Activated CD4-positive, CD25-positive, alpha-beta regulatory T cell treated with anti-CD3 and anti-CD28 coated beads, Interleukin-2, amount 50 U/mL, for 72 hours (primary cell): ENCODE results near the gene ZSWIM6.
"Not testable (repeated sequence)": the region's sequence is repeated elsewhere in the genome, so short reads cannot be mapped to it uniquely, and the experiment has no call there.

ENCODE experiments used
- DNase-seq: peaks from one replicate; pipeline ENCODE4 v3.0.0; 2021

Gene ZSWIM6

GRCh38 chr5:61410811-61411210 is 78.8 kb downstream of the ZSWIM6 start:
- no peak for DNase-seq

- no peak for DNase-seq
These were observed 80.3 kb downstream of the ZSWIM6 start for GRCh38 chr5:61412361-61412760.

- DNase-seq, result not testable (repeated sequence)
These were observed 81.1 kb downstream of the ZSWIM6 start for GRCh38 chr5:61413205-61413604.

GRCh38 chr5:61414806-61415205 is 82.7 kb downstream of the ZSWIM6 start:
- DNase-seq, result no peak

- DNase-seq, result no peak
These were observed 84.0 kb downstream of the ZSWIM6 start for GRCh38 chr5:61416010-61416409.

GRCh38 chr5:61416420-61416819 is 84.4 kb downstream of the ZSWIM6 start:
- DNase-seq, result no peak

GRCh38 chr5:61417340-61417739 is 85.3 kb downstream of the ZSWIM6 start:
- no peak for DNase-seq

- no peak for DNase-seq
These were observed 85.8 kb downstream of the ZSWIM6 start for GRCh38 chr5:61417851-61418250.

- no peak for DNase-seq
These were observed 87.0 kb downstream of the ZSWIM6 start for GRCh38 chr5:61419106-61419505.

GRCh38 chr5:61420016-61420415 is 88.0 kb downstream of the ZSWIM6 start:
- no peak for DNase-seq

- DNase-seq, result not testable (repeated sequence)
These were observed 89.2 kb downstream of the ZSWIM6 start for GRCh38 chr5:61421262-61421661.

GRCh38 chr5:61423487-61424145 is 91.6 kb downstream of the ZSWIM6 start:
- no peak for DNase-seq

GRCh38 chr5:61425918-61426317 is 93.9 kb downstream of the ZSWIM6 start:
- no peak for DNase-seq

- no peak for DNase-seq
These were observed 97.8 kb downstream of the ZSWIM6 start for GRCh38 chr5:61429906-61430305.

GRCh38 chr5:61431923-61432620 is 100.0 kb downstream of the ZSWIM6 start:
- DNase-seq, result no peak

- no peak for DNase-seq
These were observed 103.3 kb downstream of the ZSWIM6 start for GRCh38 chr5:61435368-61435767.

GRCh38 chr5:61438298-61438970 is 106.4 kb downstream of the ZSWIM6 start:
- no peak for DNase-seq

- no peak for DNase-seq
These were observed 108.0 kb downstream of the ZSWIM6 start for GRCh38 chr5:61440086-61440485.

GRCh38 chr5:61440596-61440995 is 108.5 kb downstream of the ZSWIM6 start:
- no peak for DNase-seq

GRCh38 chr5:61441742-61442141 is 109.7 kb downstream of the ZSWIM6 start:
- DNase-seq, result no peak

GRCh38 chr5:61447780-61448495 is 115.9 kb downstream of the ZSWIM6 start:
- DNase-seq, result no peak

GRCh38 chr5:61449804-61450492 is 117.9 kb downstream of the ZSWIM6 start:
- DNase-seq, result no peak
